HEK293 (cell line): ENCODE measurements around the gene FGFRL1.

Experiments used
- CTCF ChIA-PET: fragments of 350-600 bp; formaldehyde crosslinking; extraction: SDS; loops from one replicate; lab custom pipeline; 2021; ENCODE audit warnings: antibody characterized with exemption; lab: Yijun Ruan, JAX
- POLR2A ChIA-PET: fragments of 300-600 bp; formaldehyde crosslinking; extraction: SDS; loops from one replicate; lab custom pipeline; 2020; ENCODE audit warnings: antibody characterized with exemption, inconsistent platforms; lab: Yijun Ruan, JAX
- H3K27ac ChIP-seq: fragments of 200-500 bp; sonication (Bioruptor generic); 2 replicates; pipeline ENCODE4 v1.5.1; 2014; ENCODE audit warnings: low read depth, low read length, control low read depth, inconsistent platforms; ENCODE audit errors: extremely low read depth
- H3K36me3 ChIP-seq, 2 experiments: fragments of 200-500 bp in 1 of 2; sonication (Bioruptor generic) in 1 of 2; 1 replicate in 1 of 2; 2 replicates in 1 of 2; pipeline ENCODE4 v1.5.1; 2014 to 2017; ENCODE audit warnings: inconsistent platforms in 2 of 2, low read length in 2 of 2; ENCODE audit not compliant: control insufficient read depth in 2 of 2, insufficient read depth in 1 of 2
- H3K4me1 ChIP-seq: fragments of 200-500 bp; sonication (Bioruptor generic); 2 replicates; pipeline ENCODE4 v1.5.1; 2014; ENCODE audit warnings: mild to moderate bottlenecking, low read length, inconsistent platforms; ENCODE audit not compliant: control insufficient read depth, insufficient read depth
- H3K4me3 ChIP-seq: 2 replicates; pipeline ENCODE4 v1.5.1; 2011; ENCODE audit warnings: low read depth, mild to moderate bottlenecking, control low read depth, low read length, moderate library complexity
- H3K9me3 ChIP-seq: fragments of 200-500 bp; sonication (Bioruptor generic); 2 replicates; pipeline ENCODE4 v1.5.1; 2014; ENCODE audit warnings: low read depth, low read length, inconsistent platforms; ENCODE audit not compliant: control insufficient read depth, insufficient read depth
- FEZF1 ChIP-seq: fragments of 450-650 bp; formaldehyde crosslinking; IDR thresholded peaks from 2 replicates; pipeline ENCODE4 v1.5.1; 2016; ENCODE audit warnings: missing biosample characterization, missing genetic modification characterization
- MEIS1 ChIP-seq: sonication (generic); formaldehyde crosslinking; IDR thresholded peaks from 2 replicates; pipeline ENCODE4 v1.8.1; 2022; ENCODE audit warnings: missing genetic modification reagents, mild to moderate bottlenecking, borderline replicate concordance
- PATZ1 ChIP-seq: fragments of 450-650 bp; formaldehyde crosslinking; IDR thresholded peaks from 2 replicates; pipeline ENCODE4 v1.5.1; 2016; ENCODE audit warnings: missing biosample characterization, missing genetic modification characterization
- PRDM10 ChIP-seq: fragments of 450-650 bp; formaldehyde crosslinking; IDR thresholded peaks from 2 replicates; pipeline ENCODE4 v1.5.1; 2016; ENCODE audit warnings: missing biosample characterization, missing genetic modification characterization
- REST ChIP-seq: fragments of 450-650 bp; formaldehyde crosslinking; IDR thresholded peaks from 2 replicates; pipeline ENCODE4 v1.5.1; 2016; ENCODE audit warnings: missing biosample characterization, missing genetic modification characterization
- SP2 ChIP-seq: fragments of 450-650 bp; formaldehyde crosslinking; IDR thresholded peaks from 2 replicates; pipeline ENCODE4 v1.5.1; 2016; ENCODE audit warnings: missing biosample characterization, missing genetic modification characterization
- SP7 ChIP-seq: fragments of 450-650 bp; formaldehyde crosslinking; IDR thresholded peaks from 2 replicates; pipeline ENCODE4 v1.5.1; 2016; ENCODE audit warnings: missing biosample characterization, missing genetic modification characterization
- YY1 ChIP-seq: fragments of 450-650 bp; formaldehyde crosslinking; IDR thresholded peaks from 2 replicates; pipeline ENCODE4 v1.5.1; 2018; ENCODE audit warnings: missing biosample characterization, missing genetic modification characterization
- ZNF19 ChIP-seq: fragments of 450-650 bp; formaldehyde crosslinking; IDR thresholded peaks from 2 replicates; pipeline ENCODE4; 2016; ENCODE audit warnings: missing biosample characterization, missing genetic modification characterization, low read depth
- ZNF311 ChIP-seq: fragments of 450-650 bp; formaldehyde crosslinking; IDR thresholded peaks from 2 replicates; pipeline ENCODE4 v1.5.1; 2017; ENCODE audit warnings: missing biosample characterization, missing genetic modification characterization, borderline replicate concordance
- ZNF341 ChIP-seq: fragments of 450-650 bp; formaldehyde crosslinking; IDR thresholded peaks from 2 replicates; pipeline ENCODE4; 2016; ENCODE audit warnings: low read depth, missing biosample characterization, missing genetic modification characterization
- ZNF510 ChIP-seq: fragments of 450-650 bp; formaldehyde crosslinking; IDR thresholded peaks from 2 replicates; pipeline ENCODE4 v1.5.1; 2018; ENCODE audit warnings: mild to moderate bottlenecking, missing genetic modification characterization, missing biosample characterization; ENCODE audit not compliant: insufficient replicate concordance
- ZNF548 ChIP-seq: fragments of 450-650 bp; formaldehyde crosslinking; IDR thresholded peaks from 2 replicates; pipeline ENCODE4 v1.5.1; 2016; ENCODE audit warnings: missing biosample characterization, missing genetic modification characterization
- ZNF555 ChIP-seq: fragments of 450-650 bp; formaldehyde crosslinking; conservative IDR thresholded peaks from 2 replicates; pipeline ENCODE4 v1.5.1; 2017; ENCODE audit warnings: missing biosample characterization, mild to moderate bottlenecking, missing genetic modification characterization, inconsistent platforms
- ZNF639 ChIP-seq: fragments of 450-650 bp; formaldehyde crosslinking; IDR thresholded peaks from 2 replicates; pipeline ENCODE4 v1.5.1; 2016; ENCODE audit warnings: missing biosample characterization, missing genetic modification characterization
- ZNF701 ChIP-seq: fragments of 450-650 bp; formaldehyde crosslinking; IDR thresholded peaks from 2 replicates; pipeline ENCODE4 v1.5.1; 2016; ENCODE audit warnings: missing biosample characterization, missing genetic modification characterization
- ZXDB ChIP-seq: fragments of 450-650 bp; formaldehyde crosslinking; IDR thresholded peaks from 2 replicates; pipeline ENCODE4 v1.5.1; 2016; ENCODE audit warnings: missing biosample characterization, missing genetic modification characterization
- TF ChIP-seq, protein P1 (sequence below): fragments of 450-650 bp; formaldehyde crosslinking; IDR thresholded peaks from 2 replicates; pipeline ENCODE4 v1.5.1; 2017; ENCODE audit warnings: missing biosample characterization, missing genetic modification characterization
- TF ChIP-seq, protein P2 (sequence below): fragments of 450-650 bp; formaldehyde crosslinking; IDR thresholded peaks from 2 replicates; pipeline ENCODE4 v1.5.0; 2017; ENCODE audit warnings: missing biosample characterization, missing genetic modification characterization, borderline replicate concordance
- TF ChIP-seq, protein P3 (sequence below): fragments of 450-650 bp; formaldehyde crosslinking; IDR thresholded peaks from 2 replicates; pipeline ENCODE4 v1.5.1; 2016; ENCODE audit warnings: missing biosample characterization, missing genetic modification characterization

Gene FGFRL1

GRCh38 chr4:1010395-1011021 is 918 bp upstream of the FGFRL1 start (continued):
- no peak for TF ChIP-seq ZNF548 (tag by site-specific recombination)
- no peak for TF ChIP-seq MEIS1 (CRISPR knock-in tag)
- no peak for TF ChIP-seq YY1 (tag by site-specific recombination)
- peak; percentile 83 for TF ChIP-seq PATZ1
- TF ChIP-seq ZXDB (tag by site-specific recombination): peak; percentile 33; the same call in 1 of the 2 replicates
- peak; percentile 67 for TF ChIP-seq SP2 (tag by site-specific recombination)
- TF ChIP-seq, protein P1, sequence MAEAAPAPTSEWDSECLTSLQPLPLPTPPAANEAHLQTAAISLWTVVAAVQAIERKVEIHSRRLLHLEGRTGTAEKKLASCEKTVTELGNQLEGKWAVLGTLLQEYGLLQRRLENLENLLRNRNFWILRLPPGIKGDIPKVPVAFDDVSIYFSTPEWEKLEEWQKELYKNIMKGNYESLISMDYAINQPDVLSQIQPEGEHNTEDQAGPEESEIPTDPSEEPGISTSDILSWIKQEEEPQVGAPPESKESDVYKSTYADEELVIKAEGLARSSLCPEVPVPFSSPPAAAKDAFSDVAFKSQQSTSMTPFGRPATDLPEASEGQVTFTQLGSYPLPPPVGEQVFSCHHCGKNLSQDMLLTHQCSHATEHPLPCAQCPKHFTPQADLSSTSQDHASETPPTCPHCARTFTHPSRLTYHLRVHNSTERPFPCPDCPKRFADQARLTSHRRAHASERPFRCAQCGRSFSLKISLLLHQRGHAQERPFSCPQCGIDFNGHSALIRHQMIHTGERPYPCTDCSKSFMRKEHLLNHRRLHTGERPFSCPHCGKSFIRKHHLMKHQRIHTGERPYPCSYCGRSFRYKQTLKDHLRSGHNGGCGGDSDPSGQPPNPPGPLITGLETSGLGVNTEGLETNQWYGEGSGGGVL (tag by site-specific recombination): peak; percentile 45
- no peak for TF ChIP-seq ZNF639
- no peak for TF ChIP-seq ZNF701 (tag by site-specific recombination)
- peak; percentile 70; the same call in 1 of the 2 replicates for TF ChIP-seq ZNF341 (tag by site-specific recombination)
- no peak for TF ChIP-seq PRDM10 (tag by site-specific recombination)
- TF ChIP-seq ZNF19 (tag by site-specific recombination): no peak

DNA sequence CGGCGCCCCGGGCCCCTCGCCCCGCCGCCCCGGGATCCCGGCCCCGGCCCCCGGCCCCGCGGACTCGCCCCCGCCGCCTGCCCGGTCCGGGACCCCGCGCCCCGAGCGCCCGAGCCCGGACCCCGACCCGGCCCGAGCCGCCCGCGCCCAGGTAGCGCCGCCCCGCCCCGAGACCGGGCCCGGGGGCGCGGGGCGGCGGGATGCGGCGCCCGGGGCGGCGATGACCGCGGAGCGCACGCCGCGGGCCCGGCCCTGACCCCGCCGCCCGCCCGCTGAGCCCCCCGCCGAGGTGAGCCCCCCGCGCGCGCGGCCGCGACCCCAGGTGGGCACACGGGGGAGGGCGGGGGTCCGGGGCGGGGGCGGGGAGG is 224 bp downstream of the FGFRL1 start:
- no peaks in the 10 kb centered on the region for H3K9me3 ChIP-seq
- peak overlapping the region; percentile 5; the same call in 1 of the 2 replicates for H3K4me3 ChIP-seq
- peaks cover 0 to 14% of the 10 kb centered on the region in 2 experiments; a peak in 1 of 3 replicates for H3K36me3 ChIP-seq
- no peaks in the 10 kb centered on the region; the same call in 1 of the 2 replicates for H3K4me1 ChIP-seq
- ChIA-PET CTCF (no interaction called here), POLR2A (no interaction called here)
- no peak overlapping the region for H3K27ac ChIP-seq
- TF ChIP-seq REST (no peak), SP7 (tag by site-specific recombination) (no peak), FEZF1 (no peak), ZNF510 (no peak), ZNF555 (tag by site-specific recombination) (no peak), ZNF311 (tag by site-specific recombination) (no peak)
- TF ChIP-seq, protein P2, sequence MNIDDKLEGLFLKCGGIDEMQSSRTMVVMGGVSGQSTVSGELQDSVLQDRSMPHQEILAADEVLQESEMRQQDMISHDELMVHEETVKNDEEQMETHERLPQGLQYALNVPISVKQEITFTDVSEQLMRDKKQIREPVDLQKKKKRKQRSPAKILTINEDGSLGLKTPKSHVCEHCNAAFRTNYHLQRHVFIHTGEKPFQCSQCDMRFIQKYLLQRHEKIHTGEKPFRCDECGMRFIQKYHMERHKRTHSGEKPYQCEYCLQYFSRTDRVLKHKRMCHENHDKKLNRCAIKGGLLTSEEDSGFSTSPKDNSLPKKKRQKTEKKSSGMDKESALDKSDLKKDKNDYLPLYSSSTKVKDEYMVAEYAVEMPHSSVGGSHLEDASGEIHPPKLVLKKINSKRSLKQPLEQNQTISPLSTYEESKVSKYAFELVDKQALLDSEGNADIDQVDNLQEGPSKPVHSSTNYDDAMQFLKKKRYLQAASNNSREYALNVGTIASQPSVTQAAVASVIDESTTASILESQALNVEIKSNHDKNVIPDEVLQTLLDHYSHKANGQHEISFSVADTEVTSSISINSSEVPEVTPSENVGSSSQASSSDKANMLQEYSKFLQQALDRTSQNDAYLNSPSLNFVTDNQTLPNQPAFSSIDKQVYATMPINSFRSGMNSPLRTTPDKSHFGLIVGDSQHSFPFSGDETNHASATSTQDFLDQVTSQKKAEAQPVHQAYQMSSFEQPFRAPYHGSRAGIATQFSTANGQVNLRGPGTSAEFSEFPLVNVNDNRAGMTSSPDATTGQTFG (tag by site-specific recombination): no peak
- TF ChIP-seq, protein P3, sequence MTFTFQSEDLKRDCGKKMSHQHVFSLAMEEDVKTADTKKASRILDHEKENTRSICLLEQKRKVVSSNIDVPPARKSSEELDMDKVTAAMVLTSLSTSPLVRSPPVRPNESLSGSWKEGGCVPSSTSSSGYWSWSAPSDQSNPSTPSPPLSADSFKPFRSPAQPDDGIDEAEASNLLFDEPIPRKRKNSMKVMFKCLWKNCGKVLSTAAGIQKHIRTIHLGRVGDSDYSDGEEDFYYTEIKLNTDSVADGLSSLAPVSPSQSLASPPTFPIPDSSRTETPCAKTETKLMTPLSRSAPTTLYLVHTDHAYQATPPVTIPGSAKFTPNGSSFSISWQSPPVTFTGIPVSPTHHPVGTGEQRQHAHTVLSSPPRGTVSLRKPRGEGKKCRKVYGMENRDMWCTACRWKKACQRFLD (tag by site-specific recombination): no peak
